Measurements from ENCODE around the gene ST3GAL2. TPM values are rescaled to one million over a fixed set of nuclear protein-coding genes. Genes with fewer than 3 reads are reported as not detected.

The ST3GAL2 gene
- total RNA-seq, 1 donor from 2014 or later = 57.4 TPM

- Mint-ChIP-seq H3K9me3 (no peaks in the 10 kb centered on the region), H3K36me3 (ENCODE audit: low read depth) (peaks cover 15% of the 10 kb centered on the region), H3K27me3 (no peaks in the 10 kb centered on the region), H3K4me1 (peaks cover 63% of the 10 kb centered on the region), H3K4me3 (no peak overlapping the region), H3K27ac (no peak overlapping the region)
- ChIA-PET POLR2A (interaction anchor here (1.7 kb wide), 1 partner anchor 11 kb away, joined by 5 read pairs; no protein-coding TSS in a partner anchor), CTCF (no interaction called here)
- no peak for TF ChIP-seq CTCF (IDR thresholded peaks at IDR 0.05)
- DNase-seq (no peak), ATAC-seq (ENCODE audit: low read depth) (no peak)
- intact Hi-C loops (cut with micrococcal nuclease) = no loop called here
These were observed 17.2 kb downstream of the ST3GAL2 start for GRCh38 chr16:70421473-70422311.

DNA sequence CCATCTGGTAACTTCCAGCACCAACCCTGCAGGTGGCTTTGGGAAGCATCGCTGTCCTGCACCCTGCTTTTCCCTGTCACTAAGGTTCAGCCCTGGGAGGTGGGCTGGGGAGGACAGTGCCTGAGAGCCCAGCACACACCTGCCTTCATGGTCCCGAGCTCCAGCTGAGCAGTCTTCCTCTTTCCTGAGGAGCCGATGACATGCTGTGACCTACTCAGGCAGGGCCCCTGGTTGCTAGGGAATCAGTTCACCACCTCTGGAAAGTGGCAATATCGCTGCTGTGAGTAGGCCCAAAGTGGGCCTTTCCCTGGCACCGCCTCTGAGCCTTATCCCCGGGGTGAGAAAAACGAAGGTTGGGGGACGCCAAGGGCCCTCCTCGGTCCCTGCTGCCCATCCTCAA lies 17.9 kb downstream of the ST3GAL2 start:
- intact Hi-C loops (cut with micrococcal nuclease) = no loop called here
- ChIA-PET CTCF (no interaction called here), POLR2A (interaction anchor here (1.7 kb wide), 1 partner anchor 12 kb away, joined by 5 read pairs; no protein-coding TSS in a partner anchor)
- Mint-ChIP-seq H3K27ac (no peak overlapping the region), H3K4me1 (peaks cover 69% of the 10 kb centered on the region), H3K36me3 (ENCODE audit: low read depth) (peaks cover 16% of the 10 kb centered on the region), H3K9me3 (no peaks in the 10 kb centered on the region), H3K4me3 (no peak overlapping the region), H3K27me3 (no peaks in the 10 kb centered on the region)
- no peak for DNase-seq
- no peak for ATAC-seq (ENCODE audit: low read depth)
- no peak for TF ChIP-seq CTCF (IDR thresholded peaks at IDR 0.05)

DNA sequence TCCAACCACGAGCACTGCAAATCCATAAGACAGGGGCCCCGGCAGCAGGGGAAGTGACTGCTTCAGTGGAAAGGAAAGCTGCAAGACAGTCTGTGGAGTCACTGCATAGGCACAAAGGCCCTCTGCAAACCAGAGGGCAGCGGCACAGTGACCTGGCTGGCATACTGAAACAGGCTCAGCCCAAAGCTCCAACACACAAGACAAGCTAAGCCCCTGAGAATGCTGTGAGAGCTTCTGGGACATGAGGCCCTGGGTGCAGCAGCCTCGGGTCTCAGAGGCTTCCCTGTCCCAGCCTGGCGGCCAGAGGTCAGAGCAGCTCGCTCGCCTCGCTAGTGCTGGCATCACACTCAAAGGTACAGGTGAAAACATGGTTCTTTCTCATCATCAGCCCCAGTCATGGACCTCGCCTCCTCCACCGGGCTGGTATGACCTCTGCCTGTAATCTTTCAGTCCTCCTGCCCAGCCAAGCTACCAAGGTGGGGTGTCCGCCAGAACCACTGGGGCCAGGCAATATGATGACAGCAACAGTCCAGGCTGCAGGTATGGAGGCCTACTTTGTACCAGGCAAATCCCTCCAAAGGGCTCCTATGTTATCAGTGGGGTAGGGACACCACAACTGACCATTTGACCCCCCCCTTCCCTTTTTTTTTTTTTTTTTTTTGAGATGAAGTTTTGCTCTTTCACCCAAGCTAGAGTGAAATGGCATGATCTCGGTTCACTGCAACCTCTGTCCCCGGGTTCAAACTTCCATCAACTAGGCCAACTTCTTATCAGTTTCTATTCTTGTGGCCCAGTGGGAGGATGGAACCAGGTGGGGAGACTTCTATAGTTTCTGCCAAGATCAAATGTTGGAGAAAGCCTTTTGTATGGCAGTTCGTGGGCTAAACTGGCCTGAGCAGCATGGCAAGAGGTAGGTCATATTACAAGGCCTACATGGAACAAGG lies 19.2 kb downstream of the ST3GAL2 start:
- CTCF ChIA-PET = interaction anchor here (1.0 kb wide), 1 partner anchor 18 kb away, joined by 5 read pairs; no protein-coding TSS in a partner anchor
- H3K27ac Mint-ChIP-seq = peak overlapping the region; percentile 18
- H3K4me1 Mint-ChIP-seq = peaks cover 69% of the 10 kb centered on the region
- no peak for TF ChIP-seq CTCF (IDR thresholded peaks at IDR 0.05)
- H3K9me3 Mint-ChIP-seq = no peaks in the 10 kb centered on the region
- POLR2A ChIA-PET = interaction anchor here (0.9 to 4.0 kb wide), 3 partner anchors 9 to 14 kb away, joined by 3 to 62 read pairs (median 4); no protein-coding TSS in a partner anchor
- no peaks in the 10 kb centered on the region for H3K27me3 Mint-ChIP-seq
- peaks cover 11% of the 10 kb centered on the region for H3K36me3 Mint-ChIP-seq (ENCODE audit: low read depth)
- DNase-seq (no peak), ATAC-seq (ENCODE audit: low read depth) (no peak)
- no peak overlapping the region for H3K4me3 Mint-ChIP-seq
- intact Hi-C loops (cut with micrococcal nuclease) = loop anchor here (5.0 kb wide), 1 partner anchor 33 kb away; the partner anchor contains the start of gene FCSK

DNA sequence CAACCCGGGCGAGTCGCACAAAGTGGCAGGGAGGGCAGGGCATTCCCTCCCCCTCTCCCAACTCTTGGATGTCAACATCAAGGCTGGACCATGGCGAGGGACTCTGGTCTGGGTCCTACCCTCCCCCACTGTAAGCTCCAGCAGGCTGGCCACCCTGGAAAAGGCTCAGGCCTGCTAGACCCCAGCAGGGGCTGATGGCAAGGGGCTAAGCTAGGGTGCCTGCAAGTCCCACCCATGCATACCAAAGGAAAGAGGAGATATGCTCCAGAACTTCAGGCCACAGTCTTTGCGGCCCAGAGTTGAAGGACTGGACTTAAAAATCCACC lies 19.9 kb downstream of the ST3GAL2 start:
- DNase-seq (no peak), ATAC-seq (ENCODE audit: low read depth) (no peak)
- no peak overlapping the region for H3K4me3 Mint-ChIP-seq
- ChIA-PET CTCF (interaction anchor here (1.0 kb wide), 1 partner anchor 19 kb away, joined by 5 read pairs; no protein-coding TSS in a partner anchor), POLR2A (interaction anchor here (1.3 to 4.0 kb wide), 2 partner anchors 10 to 13 kb away, joined by 3 to 62 read pairs; no protein-coding TSS in a partner anchor)
- H3K27ac Mint-ChIP-seq = peak overlapping the region; percentile 18
- TF ChIP-seq CTCF (IDR thresholded peaks at IDR 0.05) = no peak
- no peaks in the 10 kb centered on the region for H3K27me3 Mint-ChIP-seq
- intact Hi-C loops (cut with micrococcal nuclease) = loop anchor here (5.0 kb wide), 1 partner anchor 33 kb away; the partner anchor contains the start of gene FCSK
- no peaks in the 10 kb centered on the region for H3K9me3 Mint-ChIP-seq
- H3K36me3 Mint-ChIP-seq (ENCODE audit: low read depth) = peaks cover 11% of the 10 kb centered on the region
- H3K4me1 Mint-ChIP-seq = peaks cover 72% of the 10 kb centered on the region

All from activated B cell treated with CpG ODN at 0.5 μM for 24 hours (primary cell).